ENCODE results near the gene GNG14. TPM values are rescaled to one million over a fixed set of nuclear protein-coding genes. Genes with fewer than 3 reads are reported as not detected.
A peak's percentile ranks its signal among the peaks of the same experiment; 100 is the strongest.
"Not testable (repeated sequence)": the region's sequence is repeated elsewhere in the genome, so short reads cannot be mapped to it uniquely, and the experiment has no call there.

Gene GNG14
- polyA plus RNA-seq, 1 donor: 0.33 TPM

DNA sequence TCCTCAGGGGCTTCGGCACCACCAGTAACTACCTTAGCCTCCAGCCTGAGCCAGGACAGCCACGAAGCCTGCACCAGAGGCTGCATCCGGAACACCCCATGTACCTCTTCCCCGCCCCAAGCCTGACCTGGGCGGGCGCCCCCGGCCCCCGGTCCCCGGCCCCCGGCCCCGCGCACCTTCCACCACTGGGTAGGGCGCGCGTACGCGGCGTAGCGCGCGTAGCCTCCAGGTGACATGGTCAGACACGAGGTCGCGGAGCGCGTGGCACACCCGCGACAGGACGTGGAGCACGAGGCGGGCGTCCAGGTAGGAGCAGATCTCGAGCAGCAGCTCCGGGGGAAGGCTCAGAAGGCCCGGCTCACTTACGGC, 8.2 kb downstream of the GNG14 start:
- Histone ChIP-seq H3K9me3 (ENCODE audit: control insufficient read depth, low read depth, low read length) (no peaks in the 10 kb centered on the region), H3K27ac (ENCODE audit: low read length) (no peak overlapping the region), H3K36me3 (ENCODE audit: control insufficient read depth, insufficient read depth, low read length) (peaks cover 21% of the 10 kb centered on the region), H3K4me3 (ENCODE audit: low read length) (peak overlapping the region; percentile 98), H3K27me3 (ENCODE audit: control insufficient read depth, insufficient read depth, low read length) (no peaks in the 10 kb centered on the region), H3K4me1 (ENCODE audit: control insufficient read depth, insufficient read depth, low read length) (peaks cover 12% of the 10 kb centered on the region)
- no peak for DNase-seq
- no CpG with 5 or more reads among the region's 36 CpGs for WGBS (ENCODE audit: insufficient coverage, low lambda C conversion rate)

DNA sequence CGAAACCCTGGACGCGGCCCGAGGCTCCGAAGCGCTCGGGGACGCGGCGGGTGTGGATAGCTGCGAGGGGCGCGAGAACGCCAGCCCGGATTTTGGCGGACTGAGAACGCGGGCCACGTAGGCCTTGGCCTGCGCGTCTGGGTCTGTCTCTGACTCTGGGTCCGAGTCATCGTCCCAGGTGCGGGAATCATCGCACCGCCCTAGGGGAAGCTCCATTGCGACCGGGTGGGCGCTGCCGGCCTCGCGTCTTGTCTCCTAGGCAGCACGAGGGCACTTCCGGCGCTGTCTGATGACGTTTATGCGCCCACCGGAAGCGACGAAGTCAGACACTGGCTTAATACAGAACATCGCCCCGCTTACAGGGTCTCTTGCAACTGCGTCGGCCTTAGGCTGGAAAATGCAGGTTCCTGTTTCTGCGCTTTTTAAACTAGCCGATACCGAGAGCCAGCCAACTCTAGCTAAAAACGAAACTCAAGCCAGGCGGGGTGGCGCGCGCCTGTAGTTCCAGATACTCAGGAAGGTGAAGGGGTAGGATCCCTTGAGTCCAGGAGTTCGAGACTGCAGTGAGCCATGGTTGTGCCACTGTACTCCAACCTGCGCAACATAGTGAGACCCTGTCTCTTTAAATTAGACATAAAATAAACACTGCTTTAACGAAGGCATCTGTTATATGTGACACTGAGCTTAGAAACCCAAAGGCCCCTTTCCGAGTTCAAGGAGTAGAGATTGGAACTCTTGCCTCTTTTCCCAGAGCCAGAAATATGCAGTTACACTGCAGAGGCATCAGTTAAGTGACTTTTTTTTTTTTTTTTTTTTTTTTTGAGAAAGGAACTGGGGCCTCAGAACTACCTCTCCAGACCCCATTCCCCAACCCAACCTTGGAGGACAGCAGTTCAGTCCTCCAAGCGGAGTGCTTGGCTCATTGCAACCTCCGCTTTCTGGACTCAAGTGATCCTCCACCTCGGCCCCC, 8.9 kb downstream of the GNG14 start, which contains the start of gene FBXW9:
Gene FBXW9 (minus strand): TSS at position 266 of the 970 bp plus-strand sequence. CDS start 50 bp downstream, at position 216.
- H3K27ac ChIP-seq (ENCODE audit: low read length): peak within 1 kb of the TSS; percentile 93
- H3K4me1 ChIP-seq (ENCODE audit: control insufficient read depth, insufficient read depth, low read length): peaks cover 12% of the 10 kb centered on the region
- H3K27me3 ChIP-seq (ENCODE audit: control insufficient read depth, insufficient read depth, low read length): no peaks in the 10 kb centered on the region
- no peaks in the 10 kb centered on the region for H3K9me3 ChIP-seq (ENCODE audit: control insufficient read depth, low read depth, low read length)
- no CpG with 5 or more reads among the region's 59 CpGs for WGBS (ENCODE audit: insufficient coverage, low lambda C conversion rate)
- peak; percentile 90 to 92 for DNase-seq
- H3K4me3 ChIP-seq (ENCODE audit: low read length): peak within 1 kb of the TSS; percentile 98
- peaks cover 27% of the 10 kb centered on the region for H3K36me3 ChIP-seq (ENCODE audit: control insufficient read depth, insufficient read depth, low read length)

DNA sequence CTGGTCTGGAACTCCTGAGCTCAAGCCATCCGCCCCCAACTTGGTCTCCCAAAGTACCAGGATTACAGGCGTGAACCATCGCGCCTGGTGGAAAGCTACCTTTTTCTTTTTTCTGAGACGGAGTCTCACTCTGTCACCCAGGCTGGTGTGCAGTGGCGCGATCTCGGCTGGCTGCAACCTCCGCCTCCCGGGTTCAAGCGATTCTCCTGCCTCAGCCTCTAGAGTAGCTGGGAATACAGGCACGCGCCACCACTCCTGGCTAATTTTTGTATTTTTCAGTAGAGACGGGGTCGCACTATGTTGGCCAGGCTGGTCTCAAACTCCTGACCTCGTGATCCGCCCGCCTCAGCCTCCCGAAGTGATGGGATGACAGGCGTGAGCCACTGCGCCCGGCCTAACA, 9.6 kb downstream of the GNG14 start:
- not testable (repeated sequence) for DNase-seq; H3K27me3 ChIP-seq (ENCODE audit: control insufficient read depth, insufficient read depth, low read length); H3K27ac ChIP-seq (ENCODE audit: low read length); H3K4me3 ChIP-seq (ENCODE audit: low read length); H3K9me3 ChIP-seq (ENCODE audit: control insufficient read depth, low read depth, low read length)
- peaks cover 12% of the 10 kb centered on the region for H3K4me1 ChIP-seq (ENCODE audit: control insufficient read depth, insufficient read depth, low read length)
- H3K36me3 ChIP-seq (ENCODE audit: control insufficient read depth, insufficient read depth, low read length): peaks cover 34% of the 10 kb centered on the region
- WGBS (ENCODE audit: insufficient coverage, low lambda C conversion rate): no CpG with 5 or more reads among the region's 22 CpGs

DNA sequence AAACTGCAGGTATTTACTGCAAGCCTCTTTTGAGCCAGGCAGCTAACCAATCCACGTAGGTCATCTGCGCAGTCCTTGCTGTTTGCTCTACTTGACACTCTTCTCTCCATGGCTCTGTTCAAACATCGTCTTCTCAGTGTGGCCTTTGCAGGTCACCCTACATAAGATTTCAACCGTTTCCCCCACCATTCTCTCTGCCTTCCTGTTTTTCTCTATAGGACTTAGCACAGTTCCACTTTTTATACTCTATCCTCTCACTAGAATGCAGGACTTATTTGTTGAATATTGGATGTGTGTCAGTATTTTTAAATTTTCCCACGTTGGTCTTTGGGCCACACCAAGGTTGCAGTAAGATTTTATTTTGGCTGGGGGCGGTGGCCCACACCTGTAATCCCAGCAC, 10.3 kb downstream of the GNG14 start:
- no peak for DNase-seq

DNA sequence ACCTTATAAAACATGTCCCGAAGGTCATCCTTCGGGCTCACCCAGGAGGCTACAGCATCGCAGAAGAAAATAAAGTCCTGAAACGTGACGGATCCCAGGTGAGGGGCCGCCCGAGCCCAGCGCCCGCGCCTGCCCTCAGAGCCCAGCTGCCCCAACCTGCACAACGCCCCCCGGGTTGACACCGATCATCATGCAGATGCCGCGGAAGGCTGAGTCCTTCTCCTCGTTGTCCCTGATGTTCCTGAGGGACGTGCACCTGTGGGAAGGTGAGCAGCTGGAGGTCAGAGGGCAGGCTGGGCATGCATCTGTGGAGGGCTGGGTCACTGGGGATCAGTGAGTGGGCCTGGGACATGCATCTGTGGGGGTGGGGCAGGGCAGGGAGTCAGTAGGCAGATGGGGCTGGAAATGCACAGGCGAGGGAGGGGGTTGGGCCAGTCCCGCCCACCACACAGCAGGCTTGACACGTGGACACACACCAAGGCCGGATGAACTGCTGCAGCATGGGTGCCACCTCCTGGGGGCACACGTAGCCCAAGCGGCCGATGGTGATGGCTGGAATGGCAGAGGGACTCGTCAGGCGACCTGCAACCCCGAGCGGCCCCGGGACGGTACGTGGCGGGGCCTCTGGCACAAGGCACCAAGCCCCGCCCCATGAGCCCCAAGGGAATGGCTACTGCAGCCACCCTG, 13.9 kb downstream of the GNG14 start:
- H3K4me1 ChIP-seq (ENCODE audit: control insufficient read depth, insufficient read depth, low read length): peaks cover 5% of the 10 kb centered on the region
- no peak for DNase-seq
- no CpG with 5 or more reads among the region's 33 CpGs for WGBS (ENCODE audit: insufficient coverage, low lambda C conversion rate)
- no peaks in the 10 kb centered on the region for H3K27me3 ChIP-seq (ENCODE audit: control insufficient read depth, insufficient read depth, low read length)
- no peak overlapping the region for H3K27ac ChIP-seq (ENCODE audit: low read length)
- no peak overlapping the region for H3K4me3 ChIP-seq (ENCODE audit: low read length)
- peaks cover 75% of the 10 kb centered on the region for H3K36me3 ChIP-seq (ENCODE audit: control insufficient read depth, insufficient read depth, low read length)
- no peaks in the 10 kb centered on the region for H3K9me3 ChIP-seq (ENCODE audit: control insufficient read depth, low read depth, low read length)

More for the DNA sequence above, 10.3 kb downstream of the GNG14 start:
- H3K27ac ChIP-seq (ENCODE audit: low read length): no peak overlapping the region
- H3K4me1 ChIP-seq (ENCODE audit: control insufficient read depth, insufficient read depth, low read length): peaks cover 12% of the 10 kb centered on the region
- H3K4me3 ChIP-seq (ENCODE audit: low read length): no peak overlapping the region
- no peaks in the 10 kb centered on the region for H3K27me3 ChIP-seq (ENCODE audit: control insufficient read depth, insufficient read depth, low read length)
- H3K36me3 ChIP-seq (ENCODE audit: control insufficient read depth, insufficient read depth, low read length): peaks cover 41% of the 10 kb centered on the region
- no peaks in the 10 kb centered on the region for H3K9me3 ChIP-seq (ENCODE audit: control insufficient read depth, low read depth, low read length)
- WGBS (ENCODE audit: insufficient coverage, low lambda C conversion rate): 100% methylated on average over 1 of the region's 6 CpGs

DNA sequence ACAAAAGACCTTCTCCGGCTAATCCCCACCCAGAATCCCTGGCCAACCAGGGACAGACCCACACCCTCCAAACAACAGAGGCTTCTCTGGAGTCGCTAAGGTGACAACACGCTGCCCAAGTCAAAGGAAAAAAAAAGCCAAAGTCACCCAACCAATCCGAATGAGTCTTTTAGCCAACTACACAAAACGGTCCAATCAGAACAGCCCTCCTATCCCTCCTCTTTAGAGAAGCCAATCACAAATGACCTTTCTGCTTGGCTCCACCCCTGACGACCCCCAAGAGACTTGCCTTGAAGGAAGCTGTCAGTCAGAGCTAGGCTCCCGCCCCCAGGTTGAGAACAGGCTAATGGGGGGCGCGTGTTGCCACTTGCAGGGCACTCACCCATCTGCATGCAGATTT, 15.2 kb downstream of the GNG14 start:
- Histone ChIP-seq H3K27me3 (ENCODE audit: control insufficient read depth, insufficient read depth, low read length) (no peaks in the 10 kb centered on the region), H3K27ac (ENCODE audit: low read length) (no peak overlapping the region), H3K4me3 (ENCODE audit: low read length) (no peak overlapping the region), H3K4me1 (ENCODE audit: control insufficient read depth, insufficient read depth, low read length) (no peaks in the 10 kb centered on the region), H3K9me3 (ENCODE audit: control insufficient read depth, low read depth, low read length) (no peaks in the 10 kb centered on the region), H3K36me3 (ENCODE audit: control insufficient read depth, insufficient read depth, low read length) (peaks cover 85% of the 10 kb centered on the region)
- no CpG with 5 or more reads among the region's 9 CpGs for WGBS (ENCODE audit: insufficient coverage, low lambda C conversion rate)
- DNase-seq: no peak

DNA sequence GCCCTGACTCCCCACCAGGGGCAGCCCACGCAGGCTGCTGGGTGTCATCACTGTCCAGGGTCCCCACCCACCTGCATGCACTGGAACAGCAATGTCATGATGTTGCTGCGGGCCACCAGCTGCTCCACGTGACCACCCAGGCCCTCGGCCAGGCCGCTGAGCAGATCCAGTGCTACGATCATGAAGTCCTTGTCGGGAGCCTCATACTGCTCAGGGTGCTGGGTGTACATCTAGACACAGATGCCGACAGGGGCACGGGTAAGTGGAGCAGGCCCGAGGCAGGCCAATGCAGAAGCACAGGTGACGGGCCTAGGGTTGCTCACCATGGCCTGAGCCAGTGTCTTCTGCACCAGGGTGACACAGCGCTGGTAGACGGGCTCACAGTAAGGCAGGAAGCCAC, 17.4 kb downstream of the GNG14 start:
- no peak overlapping the region for H3K4me3 ChIP-seq (ENCODE audit: low read length)
- no peak overlapping the region for H3K27ac ChIP-seq (ENCODE audit: low read length)
- H3K36me3 ChIP-seq (ENCODE audit: control insufficient read depth, insufficient read depth, low read length): peaks cover 88% of the 10 kb centered on the region
- no peaks in the 10 kb centered on the region for H3K4me1 ChIP-seq (ENCODE audit: control insufficient read depth, insufficient read depth, low read length)
- no peaks in the 10 kb centered on the region for H3K27me3 ChIP-seq (ENCODE audit: control insufficient read depth, insufficient read depth, low read length)
- no CpG with 5 or more reads among the region's 13 CpGs for WGBS (ENCODE audit: insufficient coverage, low lambda C conversion rate)
- no peak for DNase-seq
- no peaks in the 10 kb centered on the region for H3K9me3 ChIP-seq (ENCODE audit: control insufficient read depth, low read depth, low read length)

DNA sequence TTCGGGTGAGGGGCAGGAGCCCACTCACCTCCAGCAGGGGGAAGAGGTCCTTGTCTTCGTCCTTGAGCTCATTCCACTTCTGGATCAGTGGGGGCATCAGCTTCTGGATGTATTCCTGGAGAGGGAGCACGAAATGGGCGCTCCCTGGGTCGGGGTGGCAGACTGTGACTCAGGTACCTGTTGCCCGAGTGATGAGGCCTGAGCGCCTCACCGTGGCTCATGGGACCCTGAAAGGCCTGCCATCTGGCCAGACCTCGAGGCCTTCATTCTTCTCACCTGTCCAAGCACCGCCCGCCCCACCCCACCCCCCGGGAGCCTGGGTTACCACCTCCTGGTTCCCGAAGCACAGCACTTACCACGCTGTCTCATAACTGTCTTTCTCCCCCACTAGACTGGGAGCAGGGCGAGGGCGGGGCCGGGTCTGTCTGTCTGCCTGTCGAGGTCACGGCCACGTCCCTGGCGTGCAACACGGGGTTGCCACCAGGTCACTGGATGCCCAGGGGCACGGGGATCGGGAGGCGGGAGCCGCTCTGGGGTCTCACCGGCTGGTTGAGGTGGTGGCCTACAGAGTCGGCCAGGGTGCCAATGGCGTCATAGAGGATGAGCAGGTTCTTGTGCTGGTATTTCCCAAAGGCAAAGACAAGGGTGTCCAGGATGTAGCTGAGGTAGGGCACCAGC, 18.0 kb downstream of the GNG14 start:
- WGBS (ENCODE audit: insufficient coverage, low lambda C conversion rate): no CpG with 5 or more reads among the region's 29 CpGs
- DNase-seq: no peak
- Histone ChIP-seq H3K4me3 (ENCODE audit: low read length) (no peak overlapping the region), H3K27me3 (ENCODE audit: control insufficient read depth, insufficient read depth, low read length) (no peaks in the 10 kb centered on the region), H3K9me3 (ENCODE audit: control insufficient read depth, low read depth, low read length) (no peaks in the 10 kb centered on the region), H3K27ac (ENCODE audit: low read length) (no peak overlapping the region), H3K36me3 (ENCODE audit: control insufficient read depth, insufficient read depth, low read length) (peaks cover 90% of the 10 kb centered on the region), H3K4me1 (ENCODE audit: control insufficient read depth, insufficient read depth, low read length) (no peaks in the 10 kb centered on the region)

DNA sequence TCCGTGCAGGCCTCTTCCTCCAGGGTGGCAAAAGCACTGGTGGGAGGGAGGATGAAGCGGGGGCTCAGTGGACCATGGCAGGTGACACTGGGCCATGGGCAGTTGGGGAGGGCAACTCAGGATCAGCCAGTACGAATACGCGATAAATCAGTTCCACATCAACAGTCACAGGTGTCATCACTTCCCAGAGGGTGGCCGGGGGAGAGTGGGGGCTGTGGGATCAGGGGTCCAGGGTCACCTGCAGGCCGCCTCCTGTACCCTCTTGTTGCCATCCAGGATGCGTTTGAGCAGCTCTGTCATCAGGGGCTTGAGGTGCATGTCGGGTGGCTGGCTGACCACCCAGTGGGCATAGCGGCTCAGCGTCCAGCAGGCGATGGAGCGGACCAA, 18.5 kb downstream of the GNG14 start:
- DNase-seq: no peak
- H3K36me3 ChIP-seq (ENCODE audit: control insufficient read depth, insufficient read depth, low read length): peaks cover 89% of the 10 kb centered on the region
- H3K4me3 ChIP-seq (ENCODE audit: low read length): no peak overlapping the region
- no peaks in the 10 kb centered on the region for H3K4me1 ChIP-seq (ENCODE audit: control insufficient read depth, insufficient read depth, low read length)
- H3K27ac ChIP-seq (ENCODE audit: low read length): no peak overlapping the region
- no peaks in the 10 kb centered on the region for H3K27me3 ChIP-seq (ENCODE audit: control insufficient read depth, insufficient read depth, low read length)
- no peaks in the 10 kb centered on the region for H3K9me3 ChIP-seq (ENCODE audit: control insufficient read depth, low read depth, low read length)
- WGBS (ENCODE audit: insufficient coverage, low lambda C conversion rate): no CpG with 5 or more reads among the region's 13 CpGs

DNA sequence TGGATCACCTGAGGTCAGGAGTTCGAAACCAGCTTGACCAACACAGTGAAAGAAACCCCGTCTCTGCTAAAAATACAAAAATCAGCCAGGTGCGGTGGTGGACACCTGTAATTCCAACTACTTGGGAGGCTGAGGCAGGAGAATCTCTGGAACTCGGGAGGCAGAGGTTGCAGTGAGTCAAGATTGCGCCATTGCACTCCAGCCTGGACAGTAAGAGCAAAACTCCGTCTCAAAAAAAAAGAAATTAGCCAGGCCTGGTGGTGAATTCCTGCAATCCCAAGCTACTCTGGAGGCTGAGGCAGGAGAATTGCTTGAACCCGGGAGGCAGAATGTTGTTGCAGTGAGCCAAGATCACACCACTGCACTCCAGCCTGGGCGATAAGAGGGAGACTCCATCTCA, 20.8 kb downstream of the GNG14 start:
- DNase-seq: no peak
- Histone ChIP-seq H3K27me3 (ENCODE audit: control insufficient read depth, insufficient read depth, low read length) (no peaks in the 10 kb centered on the region), H3K36me3 (ENCODE audit: control insufficient read depth, insufficient read depth, low read length) (peaks cover 81% of the 10 kb centered on the region), H3K4me1 (ENCODE audit: control insufficient read depth, insufficient read depth, low read length) (no peaks in the 10 kb centered on the region), H3K9me3 (ENCODE audit: control insufficient read depth, low read depth, low read length) (no peaks in the 10 kb centered on the region), H3K27ac (ENCODE audit: low read length) (no peak overlapping the region), H3K4me3 (ENCODE audit: low read length) (no peak overlapping the region)
- WGBS (ENCODE audit: insufficient coverage, low lambda C conversion rate): 100% methylated on average over 1 of the region's 8 CpGs
